Left cardiac atrium (tissue), 4 donors: ENCODE data around the gene REPS1. TPM values are rescaled to one million over a fixed set of nuclear protein-coding genes. Genes with fewer than 3 reads are reported as not detected.
A peak's percentile ranks its signal among the peaks of the same experiment; 100 is the strongest.

ENCODE experiments used
- ATAC-seq, 2 donors: fragments of 200-7000 bp; cut with Tn5 transposase; one replicate each; pipeline ENCODE4 v1.9.1; 2020; ENCODE audit warnings: mild to moderate bottlenecking in 2 of 2, moderate library complexity in 2 of 2
- DNase-seq: peaks from one replicate; pipeline ENCODE4 v3.0.0-alpha.2; 2020
- intact Hi-C, 2 donors: fragments of 100-400 bp; cut with DNase I; formaldehyde crosslinking; loops; one replicate each; pipeline versions ENCODE4 v1.14.1 to v1.15.1; 2022 to 2023
- total RNA-seq, 2 donors: library from RNA; stranded (reverse); fragmentation: NEBNext Ultra II Directional; extraction: Animal tissue kit (Norgen Biotek cat#: 25700); gene quantifications; one replicate each; pipeline ENCODE4 v1.2.1, GENCODE V29; 2021
- donor health status: DM: no; HTN: yes; CAD: no.
- donor health status: DM: no; HTN: yes; CAD: no; lungs with severe emphysema.
- donor health status: DM: yes; HTN: yes; CAD: no.
- donor health status: Dilated cardiomyopathy.

REPS1 gene
- total RNA-seq, 2 donors from 2014 or later = 29.0 to 36.3 TPM

DNA sequence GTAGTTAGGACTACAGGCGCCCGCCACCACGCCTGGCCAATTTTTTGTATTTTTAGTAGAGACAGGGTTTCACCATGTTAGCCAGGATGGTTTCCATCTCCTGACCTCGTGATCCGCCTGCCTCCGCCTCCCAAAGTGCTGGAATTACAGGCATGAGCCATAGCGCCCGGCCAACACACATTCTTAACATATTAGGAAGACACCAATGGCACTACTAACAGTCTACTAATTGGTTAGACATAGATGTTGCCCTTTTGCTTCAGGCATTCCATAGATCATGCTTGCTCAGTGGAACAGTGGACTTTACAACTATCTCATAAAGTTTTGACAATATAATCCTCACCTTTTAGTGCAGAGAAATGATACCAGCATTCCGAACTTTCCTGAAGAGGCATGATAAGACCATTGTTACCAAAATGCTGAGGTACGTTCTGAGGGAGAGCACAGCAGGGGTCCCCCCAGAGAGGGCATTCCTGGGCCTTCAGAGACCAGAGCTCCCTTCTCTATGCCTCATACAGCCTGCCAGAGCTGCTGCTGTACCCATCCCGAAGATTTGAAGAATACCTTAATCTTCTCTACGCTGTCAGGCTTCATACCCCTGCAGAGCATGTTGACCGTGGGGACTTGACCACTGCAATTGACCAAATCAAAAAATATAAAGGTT lies 102.8 kb downstream of the REPS1 start:
- intact Hi-C loops = no loop called here
- no peak for DNase-seq

DNA sequence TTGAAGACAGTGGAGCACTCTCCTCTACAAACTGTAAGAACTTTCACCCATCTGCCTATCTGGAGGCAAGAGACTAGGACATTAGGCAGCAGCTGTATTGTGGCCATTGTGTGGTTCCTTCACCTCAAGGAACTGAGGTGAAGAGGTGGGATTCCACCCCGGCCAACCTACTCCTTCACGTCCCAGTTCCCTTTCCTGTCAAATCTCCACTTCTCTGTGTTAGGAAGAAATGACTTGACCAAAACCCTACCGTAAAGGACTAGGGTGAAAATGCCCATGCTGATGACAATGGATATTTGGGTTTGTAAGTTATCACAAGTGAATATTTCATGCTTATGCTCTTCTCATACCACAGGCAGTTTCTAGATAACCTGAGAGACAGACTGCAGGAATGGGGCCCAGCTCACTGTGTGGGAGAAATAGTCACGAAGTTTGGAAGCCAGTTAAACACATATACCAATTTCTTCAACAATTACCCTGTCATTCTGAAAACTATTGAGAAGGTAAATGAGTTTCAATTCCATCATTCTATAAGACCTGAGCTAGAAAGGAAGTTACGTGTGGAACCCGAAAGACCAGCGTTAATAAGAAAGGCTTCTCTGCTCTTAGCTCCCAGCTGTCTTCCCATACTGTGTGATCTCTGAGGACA lies 105.6 kb downstream of the REPS1 start:
- DNase-seq (no peak), ATAC-seq (no peak)
- intact Hi-C loops = no loop called here

More for the DNA sequence above, 102.8 kb downstream of the REPS1 start:
- no peak for ATAC-seq

DNA sequence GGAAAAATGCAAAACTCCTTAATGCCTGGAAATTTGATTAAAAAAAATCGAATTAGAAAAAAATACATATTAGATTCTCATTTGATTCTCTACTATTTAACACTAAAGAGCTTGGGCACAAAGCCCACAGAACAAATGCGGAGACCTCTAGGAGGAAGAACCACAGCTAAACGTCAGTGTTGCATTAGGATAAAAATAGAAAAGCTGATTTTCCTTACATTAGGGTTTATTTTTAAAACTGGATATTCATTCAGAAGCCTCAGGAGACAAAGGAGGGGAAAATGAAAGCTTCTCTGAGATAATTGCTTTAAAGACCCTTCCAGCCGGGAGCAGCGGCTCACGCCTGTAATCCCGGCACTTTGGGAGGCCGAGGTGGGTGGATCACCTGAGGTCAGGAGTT lies 114.9 kb downstream of the REPS1 start:
- ATAC-seq = no peak
- intact Hi-C loops = no loop called here

DNA sequence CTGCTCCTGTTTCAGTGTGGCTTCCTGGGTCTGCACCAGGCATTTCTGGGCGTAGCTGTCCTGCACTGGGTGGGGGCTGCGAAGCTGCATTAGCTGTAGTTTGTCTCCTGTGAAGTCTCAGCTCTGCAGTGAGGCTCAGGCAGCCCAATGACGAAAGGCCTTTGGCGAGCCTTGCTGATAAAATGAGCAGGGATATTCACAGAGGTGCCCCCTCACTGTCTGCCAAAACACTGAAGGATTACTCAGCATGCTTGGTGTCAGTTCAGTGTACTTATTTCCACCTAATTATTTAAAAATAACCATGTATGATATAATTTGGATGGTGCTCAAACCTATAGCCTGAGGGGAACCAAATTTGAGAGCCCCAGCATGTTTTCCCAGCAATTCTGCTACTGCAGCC lies 118.7 kb downstream of the REPS1 start:
- DNase-seq = peak; percentile 62
- intact Hi-C loops = no loop called here
- peak; percentile 85 to 91 for ATAC-seq

More for the DNA sequence above, 114.9 kb downstream of the REPS1 start:
- no peak for DNase-seq

DNA sequence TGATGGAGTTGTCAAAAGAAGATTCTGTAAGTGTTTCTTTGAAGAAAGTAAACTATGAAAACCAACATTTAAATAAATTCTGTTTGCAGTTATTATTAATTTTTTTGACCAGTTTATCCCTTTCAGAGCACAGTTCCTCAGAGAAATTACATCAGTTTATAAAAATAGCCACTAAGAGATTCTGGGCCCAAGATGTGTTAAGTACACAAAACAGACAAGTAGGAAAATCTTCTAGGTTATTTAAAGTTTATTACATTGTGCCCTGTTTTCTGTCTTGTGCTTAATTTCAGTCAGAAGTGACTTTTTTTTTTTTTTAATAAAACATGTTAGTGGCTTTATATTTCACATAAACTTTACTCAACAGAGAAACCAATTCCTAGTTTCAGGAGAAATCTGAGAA lies 119.9 kb downstream of the REPS1 start:
- DNase-seq = no peak
- ATAC-seq = no peak
- intact Hi-C loops = no loop called here

DNA sequence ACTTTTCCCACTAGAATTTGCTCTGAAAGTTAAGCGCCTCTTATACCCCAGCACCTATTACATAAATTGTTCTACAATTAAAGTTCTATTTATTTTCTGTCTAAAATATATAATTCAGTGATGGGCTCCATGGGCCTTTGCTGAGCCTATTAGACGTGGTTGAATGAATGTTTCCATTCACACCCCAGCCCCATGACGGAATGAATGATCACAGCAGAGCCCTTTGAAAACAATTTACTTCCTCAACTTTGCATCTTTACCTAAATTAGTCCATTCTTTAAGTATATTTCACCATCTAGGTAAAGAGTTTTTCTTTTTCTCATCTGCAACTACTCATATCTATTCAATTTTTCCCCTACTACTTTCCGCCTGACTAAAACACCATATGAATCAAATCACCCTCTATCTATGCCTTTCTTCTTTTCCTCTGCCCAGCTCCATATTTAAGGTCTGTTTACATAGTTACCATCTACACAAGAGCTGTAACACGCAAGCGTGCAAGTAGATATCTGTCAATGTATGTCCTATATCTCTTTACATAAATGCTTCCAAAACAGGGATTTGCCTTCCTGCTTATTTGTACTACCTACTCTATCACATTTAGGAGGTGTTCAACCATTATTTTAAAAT lies 122.5 kb downstream of the REPS1 start:
- intact Hi-C loops = no loop called here
- DNase-seq (no peak), ATAC-seq (no peak)

DNA sequence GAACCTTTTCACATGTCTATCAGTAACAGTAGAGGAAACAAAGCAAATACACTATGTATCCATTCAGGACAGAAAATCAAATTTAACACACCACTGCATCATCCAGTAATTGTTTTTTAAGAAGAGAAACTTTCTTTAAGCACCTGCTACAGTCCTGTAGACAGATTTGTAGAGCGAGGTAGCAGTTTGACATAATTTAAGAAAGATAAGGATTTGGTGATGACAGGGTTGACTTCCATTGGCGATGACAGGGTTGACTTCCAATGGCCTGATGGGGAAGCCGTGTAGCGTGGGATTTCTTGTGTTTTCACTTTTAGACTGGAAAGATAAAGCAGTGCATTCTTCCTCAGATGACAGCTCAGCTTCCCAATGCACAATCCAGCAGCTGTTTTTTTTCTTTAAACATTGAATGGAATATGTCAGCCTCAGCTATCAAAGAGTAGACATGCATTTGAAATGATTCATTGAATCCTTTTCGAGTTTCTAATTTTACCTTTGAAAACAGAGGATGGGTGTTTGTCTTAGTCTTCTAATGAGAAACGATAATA lies 123.6 kb downstream of the REPS1 start:
- intact Hi-C loops = no loop called here
- no peak for DNase-seq
- peak in 1 of 2 donors; percentile 53 for ATAC-seq

DNA sequence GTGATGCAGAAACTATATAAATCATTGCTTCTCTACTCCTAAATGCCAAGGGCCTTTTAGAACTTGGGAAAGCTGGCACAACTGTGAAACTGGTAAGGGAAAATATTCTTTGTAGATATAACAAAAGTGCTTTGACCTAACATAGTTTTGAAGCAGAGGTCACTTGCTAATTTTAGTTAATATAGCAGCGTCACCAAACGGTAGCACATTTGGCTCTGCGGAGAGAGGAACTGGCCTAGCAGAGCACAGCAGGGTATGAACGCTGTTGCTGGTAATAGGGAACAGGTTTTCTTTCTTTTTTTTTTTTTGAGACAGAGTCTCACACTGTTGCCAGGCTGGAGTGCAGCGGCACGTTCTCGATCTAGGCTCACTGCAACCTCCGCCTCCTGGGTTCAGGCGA lies 124.7 kb downstream of the REPS1 start:
- intact Hi-C loops = no loop called here
- ATAC-seq (peak; percentile 83 to 92), DNase-seq (no peak)

DNA sequence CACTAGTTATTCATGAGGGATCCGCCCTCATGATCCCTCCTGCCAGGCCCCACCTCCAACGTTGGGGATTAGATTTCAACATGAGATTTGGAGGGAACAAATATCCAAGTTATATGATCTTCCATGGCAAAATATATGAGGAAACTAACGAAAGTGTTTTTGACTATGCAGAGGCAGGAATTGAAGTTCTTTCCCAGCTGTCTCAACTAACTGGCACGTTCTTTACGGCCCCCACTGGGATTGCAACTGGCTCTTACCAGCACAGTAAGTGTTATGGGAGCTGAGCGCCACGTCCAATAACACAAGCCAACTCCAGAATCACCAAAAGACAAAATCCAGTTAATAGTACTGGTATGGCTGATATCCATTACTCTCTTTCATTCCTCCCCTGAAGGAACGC lies 125.6 kb downstream of the REPS1 start:
- ATAC-seq = peak in 1 of 2 donors; percentile 22
- DNase-seq = no peak
- intact Hi-C loops = no loop called here

DNA sequence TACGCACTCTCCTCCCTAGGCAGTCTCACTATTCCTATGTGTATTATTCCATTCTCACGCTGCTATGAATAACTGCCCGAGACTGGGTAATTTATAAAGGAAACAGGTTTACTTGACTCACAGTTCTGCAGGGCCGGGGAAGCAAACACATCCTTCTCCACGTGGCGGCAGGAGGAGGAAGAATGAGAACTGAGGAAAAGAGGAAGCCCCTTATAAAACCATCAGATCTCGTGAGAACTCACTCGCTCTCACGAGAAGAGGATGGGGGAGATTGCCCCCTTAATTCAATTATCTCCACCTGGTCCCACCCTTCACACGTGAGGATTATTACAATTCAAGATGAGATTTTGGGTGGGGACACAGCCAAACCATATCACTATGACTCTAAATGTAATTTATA lies 130.3 kb downstream of the REPS1 start:
- intact Hi-C loops = no loop called here
- DNase-seq (no peak), ATAC-seq (no peak)

DNA sequence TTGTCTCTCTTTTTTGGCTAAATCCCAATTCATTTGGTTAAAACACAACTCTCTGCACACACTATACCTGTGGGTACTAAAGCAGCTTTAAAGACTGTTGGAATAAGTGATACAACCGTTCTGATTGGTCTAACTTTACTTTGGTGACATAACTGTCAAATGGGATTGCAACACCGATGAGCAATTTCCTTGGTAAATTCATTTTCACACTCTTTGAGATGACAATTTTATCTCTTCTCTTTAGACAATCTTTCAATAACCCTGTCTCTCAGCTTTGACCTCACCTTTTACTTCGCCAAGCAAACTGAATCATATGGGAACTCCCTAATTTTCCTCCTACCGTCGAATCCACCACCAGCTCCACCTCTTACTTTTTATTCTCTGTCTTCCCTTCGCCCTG lies 131.4 kb downstream of the REPS1 start:
- intact Hi-C loops = no loop called here
- ATAC-seq (peak in 1 of 2 donors; percentile 87), DNase-seq (no peak)

Other genes starting within 250 kb of the REPS1 start
- gene CCDC28A, start 214.5 kb downstream of the REPS1 start, total RNA-seq = 1 to 10 TPM; 5.2 to 9.7 TPM
- gene ECT2L, start 192.2 kb downstream of the REPS1 start, total RNA-seq = 1 to 10 TPM in 1 of 2 donors, under 1 TPM in 1; 0.62 to 2.8 TPM
- gene ABRACL, start 40.5 kb upstream of the REPS1 start, total RNA-seq = 10 to 100 TPM in 1 of 2 donors, 1 to 10 TPM in 1; 9.9 to 11.6 TPM
- gene HECA, start 146.8 kb upstream of the REPS1 start, total RNA-seq = 10 to 100 TPM; 33.2 to 36.9 TPM